ENCODE data around the gene VRK1.
"Not testable (repeated sequence)": the region's sequence is repeated elsewhere in the genome, so short reads cannot be mapped to it uniquely, and the experiment has no call there.

DNA sequence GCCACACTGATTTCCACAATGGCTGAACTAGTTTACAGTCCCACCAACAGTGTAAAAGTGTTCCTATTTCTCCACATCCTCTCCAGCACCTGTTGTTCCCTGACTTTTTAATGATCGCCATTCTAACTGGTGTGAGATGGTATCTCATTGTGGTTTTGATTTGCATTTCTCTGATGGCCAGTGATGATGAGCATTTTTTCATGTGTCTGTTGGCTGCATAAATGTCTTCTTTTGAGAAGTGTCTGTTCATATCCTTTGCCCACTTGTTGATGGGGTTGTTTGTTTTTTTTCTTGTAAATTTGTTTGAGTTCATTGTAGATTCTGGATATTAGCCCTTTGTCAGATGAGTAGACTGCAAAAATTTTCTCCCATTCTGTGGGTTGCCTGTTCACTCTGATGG lies 32.0 kb upstream of the VRK1 start:
- TF ChIP-seq, protein P1, sequence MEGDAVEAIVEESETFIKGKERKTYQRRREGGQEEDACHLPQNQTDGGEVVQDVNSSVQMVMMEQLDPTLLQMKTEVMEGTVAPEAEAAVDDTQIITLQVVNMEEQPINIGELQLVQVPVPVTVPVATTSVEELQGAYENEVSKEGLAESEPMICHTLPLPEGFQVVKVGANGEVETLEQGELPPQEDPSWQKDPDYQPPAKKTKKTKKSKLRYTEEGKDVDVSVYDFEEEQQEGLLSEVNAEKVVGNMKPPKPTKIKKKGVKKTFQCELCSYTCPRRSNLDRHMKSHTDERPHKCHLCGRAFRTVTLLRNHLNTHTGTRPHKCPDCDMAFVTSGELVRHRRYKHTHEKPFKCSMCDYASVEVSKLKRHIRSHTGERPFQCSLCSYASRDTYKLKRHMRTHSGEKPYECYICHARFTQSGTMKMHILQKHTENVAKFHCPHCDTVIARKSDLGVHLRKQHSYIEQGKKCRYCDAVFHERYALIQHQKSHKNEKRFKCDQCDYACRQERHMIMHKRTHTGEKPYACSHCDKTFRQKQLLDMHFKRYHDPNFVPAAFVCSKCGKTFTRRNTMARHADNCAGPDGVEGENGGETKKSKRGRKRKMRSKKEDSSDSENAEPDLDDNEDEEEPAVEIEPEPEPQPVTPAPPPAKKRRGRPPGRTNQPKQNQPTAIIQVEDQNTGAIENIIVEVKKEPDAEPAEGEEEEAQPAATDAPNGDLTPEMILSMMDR (IDR thresholded peaks at IDR 0.05): not testable (repeated sequence)
- TF ChIP-seq POLR2A, EP300 (IDR thresholded peaks at IDR 0.05): not testable (repeated sequence)

All from ovary (tissue), 3 donors.